Activated CD4-positive, alpha-beta T cell treated with anti-CD3 and anti-CD28 coated beads, Interleukin-2, amount 10 ng/mL, durations not matched to agents 24 days and 14 days (primary cell): ENCODE data around the gene MTCH1. TPM values are rescaled to one million over a fixed set of nuclear protein-coding genes. Genes with fewer than 3 reads are reported as not detected.

ENCODE experiments used
- DNase-seq: peaks from one replicate; pipeline ENCODE4 v3.0.0; 2022
- H3K27ac Mint-ChIP-seq: one replicate; pipeline ENCODE4 v1.8.0; 2022; ENCODE audit warnings: mild to moderate bottlenecking, mixed read lengths
- H3K27me3 Mint-ChIP-seq: one replicate; pipeline ENCODE4 v1.8.0; 2022; ENCODE audit warnings: mixed read lengths
- H3K36me3 Mint-ChIP-seq: one replicate; pipeline ENCODE4 v1.8.0; 2022; ENCODE audit warnings: low read depth, mild to moderate bottlenecking, mixed read lengths
- H3K4me1 Mint-ChIP-seq: one replicate; pipeline ENCODE4 v1.8.0; 2021; ENCODE audit warnings: mixed read lengths
- H3K4me3 Mint-ChIP-seq: one replicate; pipeline ENCODE4 v1.8.0; 2022; ENCODE audit warnings: mild to moderate bottlenecking, moderate library complexity, mixed read lengths
- H3K9me3 Mint-ChIP-seq: one replicate; pipeline ENCODE4 v1.8.0; 2021; ENCODE audit warnings: mixed read lengths
- intact Hi-C: fragments of 100-400 bp; cut with micrococcal nuclease; formaldehyde crosslinking; loops from one replicate; pipeline ENCODE4 v1.15.1; 2023
- total RNA-seq: library from RNA; stranded (reverse); gene quantifications from 2 replicates; pipeline ENCODE4 v1.2.3, GENCODE V29; 2022

Gene MTCH1
- total RNA-seq, 1 donor from 2014 or later = 119 TPM

DNA sequence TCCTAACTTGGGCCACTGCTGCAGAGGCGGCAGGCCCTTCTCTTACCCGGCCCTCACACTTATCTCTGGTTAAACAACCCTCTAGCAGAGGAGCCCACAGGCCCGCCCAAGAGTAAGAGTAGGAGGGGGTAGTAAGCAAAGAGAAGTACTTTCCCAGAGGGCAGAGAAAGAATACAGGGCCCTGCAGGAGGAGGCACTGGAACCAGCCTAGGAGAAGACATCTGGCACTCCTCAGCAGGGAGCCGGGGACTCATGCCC, 10.1 kb downstream of the MTCH1 start:
- Mint-ChIP-seq H3K27me3 (no peaks in the 10 kb centered on the region), H3K36me3 (peaks cover 70% of the 10 kb centered on the region)

GRCh38 chr6:36975231-36976006, 10.6 kb downstream of the MTCH1 start:
- Mint-ChIP-seq H3K27ac (no peak overlapping the region), H3K36me3 (peaks cover 67% of the 10 kb centered on the region), H3K27me3 (no peaks in the 10 kb centered on the region), H3K4me1 (peaks cover 15% of the 10 kb centered on the region), H3K9me3 (no peaks in the 10 kb centered on the region), H3K4me3 (no peak overlapping the region)
- intact Hi-C loops = no loop called here
- no peak for DNase-seq

More for the DNA sequence above, 10.1 kb downstream of the MTCH1 start:
- no peak overlapping the region for H3K4me3 Mint-ChIP-seq
- peaks cover 18% of the 10 kb centered on the region for H3K4me1 Mint-ChIP-seq
- no peak for DNase-seq
- no peak overlapping the region for H3K27ac Mint-ChIP-seq
- no peaks in the 10 kb centered on the region for H3K9me3 Mint-ChIP-seq
- intact Hi-C loops = no loop called here

- Mint-ChIP-seq H3K9me3 (no peaks in the 10 kb centered on the region), H3K4me3 (no peak overlapping the region), H3K4me1 (no peaks in the 10 kb centered on the region), H3K36me3 (peaks cover 72% of the 10 kb centered on the region), H3K27ac (no peak overlapping the region), H3K27me3 (no peaks in the 10 kb centered on the region)
- DNase-seq = no peak
- intact Hi-C loops = no loop called here
These were observed 12.3 kb downstream of the MTCH1 start for GRCh38 chr6:36973647-36974046.

- peaks cover 73% of the 10 kb centered on the region for H3K36me3 Mint-ChIP-seq
- H3K4me3 Mint-ChIP-seq = no peak overlapping the region
- H3K27ac Mint-ChIP-seq = no peak overlapping the region
- DNase-seq = no peak
- H3K9me3 Mint-ChIP-seq = no peaks in the 10 kb centered on the region
- H3K4me1 Mint-ChIP-seq = no peaks in the 10 kb centered on the region
- intact Hi-C loops = no loop called here
- no peaks in the 10 kb centered on the region for H3K27me3 Mint-ChIP-seq
These were observed 12.8 kb downstream of the MTCH1 start for GRCh38 chr6:36973190-36973589.

GRCh38 chr6:36971921-36972673, 13.9 kb downstream of the MTCH1 start:
- Mint-ChIP-seq H3K9me3 (no peaks in the 10 kb centered on the region), H3K4me3 (no peak overlapping the region), H3K27me3 (no peaks in the 10 kb centered on the region), H3K36me3 (peaks cover 74% of the 10 kb centered on the region), H3K4me1 (no peaks in the 10 kb centered on the region), H3K27ac (peak overlapping the region; percentile 41)
- no peak for DNase-seq
- intact Hi-C loops = no loop called here

- Mint-ChIP-seq H3K36me3 (peaks cover 70% of the 10 kb centered on the region), H3K4me3 (no peak overlapping the region), H3K4me1 (no peaks in the 10 kb centered on the region), H3K9me3 (no peaks in the 10 kb centered on the region), H3K27ac (peak overlapping the region; percentile 41), H3K27me3 (no peaks in the 10 kb centered on the region)
- intact Hi-C loops = no loop called here
- DNase-seq = no peak
These were observed 14.8 kb downstream of the MTCH1 start for GRCh38 chr6:36970892-36971842.

- Mint-ChIP-seq H3K27ac (no peak overlapping the region), H3K4me1 (no peaks in the 10 kb centered on the region), H3K27me3 (no peaks in the 10 kb centered on the region), H3K4me3 (no peak overlapping the region), H3K9me3 (no peaks in the 10 kb centered on the region), H3K36me3 (peaks cover 64% of the 10 kb centered on the region)
- intact Hi-C loops = no loop called here
- no peak for DNase-seq
These were observed 15.8 kb downstream of the MTCH1 start for GRCh38 chr6:36969988-36970891.

GRCh38 chr6:36969240-36969691, 16.7 kb downstream of the MTCH1 start:
- no peaks in the 10 kb centered on the region for H3K27me3 Mint-ChIP-seq
- intact Hi-C loops = no loop called here
- DNase-seq = no peak
- peaks cover 59% of the 10 kb centered on the region for H3K36me3 Mint-ChIP-seq
- no peak overlapping the region for H3K4me3 Mint-ChIP-seq
- peaks cover 9% of the 10 kb centered on the region for H3K4me1 Mint-ChIP-seq
- no peak overlapping the region for H3K27ac Mint-ChIP-seq
- no peaks in the 10 kb centered on the region for H3K9me3 Mint-ChIP-seq

DNA sequence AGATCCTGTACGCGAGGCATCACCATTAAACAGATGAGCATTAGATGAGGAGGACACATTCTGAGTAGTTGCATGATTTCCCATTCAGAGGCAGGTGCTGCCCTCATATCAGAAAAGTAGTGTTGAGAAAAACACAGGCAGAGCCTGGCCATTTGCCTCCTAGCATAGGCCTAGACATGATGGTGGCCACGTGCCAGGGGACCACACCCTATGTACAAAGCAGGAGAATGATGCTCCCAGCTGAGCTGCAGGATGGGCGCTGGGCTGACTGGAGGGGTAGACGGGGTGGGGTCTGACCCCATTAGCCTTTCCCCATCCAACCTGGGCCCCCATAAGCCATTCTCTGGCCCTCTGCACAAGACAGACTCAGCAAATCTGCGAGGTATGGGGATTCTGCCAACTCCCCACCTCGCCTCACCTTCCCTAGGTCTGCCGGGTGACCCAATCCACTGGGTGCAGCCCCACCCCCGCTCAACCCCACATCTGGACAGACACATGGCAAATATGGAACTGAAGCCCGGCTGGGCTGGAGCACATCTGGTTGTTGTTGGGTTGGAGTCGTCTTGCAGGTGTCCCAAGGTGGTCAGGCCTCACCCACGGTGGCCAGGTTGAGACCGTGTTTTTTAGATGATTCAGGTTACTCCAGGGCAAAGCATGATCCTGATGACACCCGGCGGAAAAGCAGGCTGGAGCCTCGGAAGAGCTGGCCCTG, 17.6 kb downstream of the MTCH1 start:
- H3K27ac Mint-ChIP-seq = no peak overlapping the region
- H3K4me1 Mint-ChIP-seq = peaks cover 15% of the 10 kb centered on the region
- no peak for DNase-seq
- H3K9me3 Mint-ChIP-seq = no peaks in the 10 kb centered on the region
- peaks cover 54% of the 10 kb centered on the region for H3K36me3 Mint-ChIP-seq
- intact Hi-C loops = no loop called here
- no peaks in the 10 kb centered on the region for H3K27me3 Mint-ChIP-seq
- no peak overlapping the region for H3K4me3 Mint-ChIP-seq

DNA sequence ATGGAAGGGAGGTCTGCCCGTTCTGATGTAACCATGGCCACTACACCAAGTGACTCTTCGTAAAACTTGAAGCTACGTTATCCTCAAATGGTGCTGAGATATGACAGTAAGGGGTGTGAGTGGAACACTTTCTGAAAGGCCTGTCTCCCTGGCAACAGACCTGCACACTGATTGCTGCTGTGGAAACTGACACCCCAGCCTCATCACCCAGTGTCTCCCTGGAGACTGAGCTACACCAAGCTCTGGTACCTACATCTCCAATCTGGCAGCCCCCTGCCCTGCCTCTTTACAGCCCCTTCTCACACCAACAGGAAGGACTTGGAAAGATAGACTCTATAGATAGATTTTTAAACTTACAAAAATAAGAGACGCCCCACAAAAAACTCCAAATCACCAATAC, 18.2 kb downstream of the MTCH1 start:
- Mint-ChIP-seq H3K4me1 (peaks cover 21% of the 10 kb centered on the region), H3K36me3 (peaks cover 48% of the 10 kb centered on the region), H3K4me3 (no peak overlapping the region), H3K27me3 (no peaks in the 10 kb centered on the region), H3K9me3 (no peaks in the 10 kb centered on the region), H3K27ac (no peak overlapping the region)
- DNase-seq = no peak
- intact Hi-C loops = no loop called here

- no peak overlapping the region for H3K4me3 Mint-ChIP-seq
- H3K9me3 Mint-ChIP-seq = no peaks in the 10 kb centered on the region
- H3K36me3 Mint-ChIP-seq = peaks cover 45% of the 10 kb centered on the region
- no peak overlapping the region for H3K27ac Mint-ChIP-seq
- H3K4me1 Mint-ChIP-seq = peaks cover 24% of the 10 kb centered on the region
- DNase-seq = no peak
- intact Hi-C loops = no loop called here
- H3K27me3 Mint-ChIP-seq = no peaks in the 10 kb centered on the region
These were observed 18.7 kb downstream of the MTCH1 start for GRCh38 chr6:36967301-36967700.

DNA sequence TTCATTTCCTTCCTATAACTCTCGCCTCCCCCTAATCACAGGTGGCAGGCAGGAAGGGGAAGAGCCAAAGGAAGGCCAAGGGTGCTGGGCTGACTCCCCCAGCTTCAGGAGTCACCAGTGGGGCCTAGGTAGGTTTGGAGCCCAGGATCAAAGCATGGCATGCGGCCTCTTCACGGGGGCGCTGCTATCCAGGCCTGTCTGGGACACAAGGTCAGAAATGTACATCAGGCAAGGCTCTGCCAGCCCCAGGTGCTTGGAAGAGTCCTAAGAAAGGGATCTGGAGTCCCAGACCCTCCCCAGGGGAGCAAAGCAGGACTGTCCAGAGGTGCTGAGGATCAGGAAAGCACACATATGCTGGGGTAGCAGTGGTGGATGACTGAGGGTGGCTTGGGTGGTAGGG, 21.1 kb downstream of the MTCH1 start:
- Mint-ChIP-seq H3K36me3 (peaks cover 27% of the 10 kb centered on the region), H3K4me1 (peaks cover 37% of the 10 kb centered on the region), H3K27ac (peak overlapping the region; percentile 25), H3K4me3 (no peak overlapping the region), H3K9me3 (no peaks in the 10 kb centered on the region), H3K27me3 (no peaks in the 10 kb centered on the region)
- DNase-seq = no peak
- intact Hi-C loops = no loop called here

DNA sequence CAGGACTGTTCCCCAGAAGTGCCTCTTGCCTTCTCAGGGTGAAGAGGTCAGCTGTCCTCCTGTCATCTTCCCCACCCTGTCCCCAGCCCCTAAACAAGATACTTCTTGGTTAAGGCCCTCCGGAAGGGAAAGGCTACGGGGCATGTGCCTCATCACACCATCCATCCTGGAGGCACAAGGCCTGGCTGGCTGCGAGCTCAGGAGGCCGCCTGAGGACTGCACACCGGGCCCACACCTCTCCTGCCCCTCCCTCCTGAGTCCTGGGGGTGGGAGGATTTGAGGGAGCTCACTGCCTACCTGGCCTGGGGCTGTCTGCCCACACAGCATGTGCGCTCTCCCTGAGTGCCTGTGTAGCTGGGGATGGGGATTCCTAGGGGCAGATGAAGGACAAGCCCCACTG, 21.6 kb downstream of the MTCH1 start:
- Mint-ChIP-seq H3K27me3 (no peaks in the 10 kb centered on the region), H3K4me3 (no peak overlapping the region), H3K36me3 (peaks cover 22% of the 10 kb centered on the region), H3K4me1 (peaks cover 38% of the 10 kb centered on the region), H3K27ac (no peak overlapping the region), H3K9me3 (no peaks in the 10 kb centered on the region)
- intact Hi-C loops = no loop called here
- no peak for DNase-seq
